ENCODE results near the gene GEMIN7.
"Not testable (repeated sequence)": the region's sequence is repeated elsewhere in the genome, so short reads cannot be mapped to it uniquely, and the experiment has no call there.

Gene GEMIN7

DNA sequence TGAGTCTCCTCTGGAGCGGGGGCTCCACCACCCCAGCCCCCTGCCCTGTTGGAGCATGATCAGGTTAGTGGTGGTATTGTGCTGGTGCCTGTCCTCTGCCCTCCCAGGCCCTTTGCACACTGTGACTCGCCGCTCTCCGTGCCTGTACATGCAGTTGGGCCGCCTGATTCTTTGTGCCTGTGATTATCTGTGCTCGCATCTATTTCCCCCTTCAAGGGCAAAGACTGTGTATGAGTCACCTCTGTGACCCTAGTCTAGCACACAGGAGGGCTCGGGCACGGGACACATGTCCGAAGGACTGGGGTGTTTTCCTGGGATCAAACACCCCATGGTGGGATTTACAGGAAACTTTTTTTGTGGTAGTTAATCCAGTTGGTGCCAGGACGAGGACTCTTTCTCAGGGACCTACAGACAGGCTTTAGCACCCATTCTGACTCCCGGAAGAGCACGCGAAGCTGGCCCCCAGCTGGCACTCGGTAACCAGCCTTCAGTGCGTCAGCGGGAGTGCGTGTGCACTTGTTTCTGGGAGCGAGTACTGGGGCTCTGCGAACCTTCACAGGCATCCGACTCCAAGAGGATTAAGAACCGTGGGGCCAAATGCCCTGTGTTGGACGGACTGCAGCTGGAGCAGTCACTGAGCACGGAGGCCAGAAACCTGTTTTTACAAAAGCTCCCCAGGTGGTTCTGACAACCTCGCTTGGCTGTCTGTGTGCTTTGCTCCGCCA is 20.6 kb downstream of the GEMIN7 start:
- FAIRE-seq = no peak
- TF ChIP-seq POLR2A (IDR thresholded peaks at IDR 0.05; ENCODE audit: low read depth, low read length) = no peak
- DNase-seq (ENCODE audit: insufficient read length, low spot score) = no peak

DNA sequence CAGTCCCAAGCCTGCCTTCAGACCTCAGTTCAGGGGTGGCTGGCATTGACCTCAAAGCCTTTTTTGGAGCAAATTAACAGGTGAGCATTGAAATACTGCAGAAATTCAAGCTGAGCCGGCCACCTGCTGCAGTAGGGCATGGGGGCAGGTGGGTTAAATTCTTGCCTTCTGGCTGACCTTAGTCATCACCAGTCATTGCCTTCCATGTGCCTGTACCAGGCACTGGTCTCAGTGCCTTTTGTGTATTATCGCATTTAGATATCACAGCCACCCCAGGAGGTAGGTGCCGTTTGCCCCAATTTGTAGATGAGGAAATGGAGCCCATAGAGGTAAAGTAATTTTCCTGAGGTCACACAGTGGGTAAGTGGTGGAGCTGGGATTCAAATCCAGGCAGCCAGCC is 21.1 kb downstream of the GEMIN7 start:
- TF ChIP-seq POLR2A (IDR thresholded peaks at IDR 0.05; ENCODE audit: low read depth, low read length) = no peak
- DNase-seq (ENCODE audit: insufficient read length, low spot score) = no peak
- no peak for FAIRE-seq

DNA sequence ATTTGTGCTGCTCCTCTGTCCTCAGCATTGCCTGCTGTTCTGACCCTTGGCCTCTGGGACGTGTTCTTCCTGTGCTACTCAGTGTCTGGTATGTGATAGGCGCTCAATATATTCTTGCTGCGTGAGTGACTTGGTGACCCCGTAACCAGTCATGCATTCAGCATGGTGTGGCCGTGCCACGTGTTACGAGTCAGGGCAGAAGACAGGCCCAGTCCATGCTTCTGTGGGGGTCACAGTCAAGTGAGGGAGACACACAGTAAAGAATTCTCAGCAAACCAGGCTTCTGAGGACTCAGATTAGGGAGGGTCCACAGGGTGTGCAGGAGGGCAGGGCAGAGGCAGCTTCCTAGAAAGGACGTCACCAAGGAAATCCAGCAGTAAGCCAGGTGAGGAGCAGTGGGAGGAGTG is 21.8 kb downstream of the GEMIN7 start:
- FAIRE-seq (no peak), DNase-seq (ENCODE audit: insufficient read length, low spot score) (no peak)
- TF ChIP-seq POLR2A (IDR thresholded peaks at IDR 0.05; ENCODE audit: low read depth, low read length) = no peak

DNA sequence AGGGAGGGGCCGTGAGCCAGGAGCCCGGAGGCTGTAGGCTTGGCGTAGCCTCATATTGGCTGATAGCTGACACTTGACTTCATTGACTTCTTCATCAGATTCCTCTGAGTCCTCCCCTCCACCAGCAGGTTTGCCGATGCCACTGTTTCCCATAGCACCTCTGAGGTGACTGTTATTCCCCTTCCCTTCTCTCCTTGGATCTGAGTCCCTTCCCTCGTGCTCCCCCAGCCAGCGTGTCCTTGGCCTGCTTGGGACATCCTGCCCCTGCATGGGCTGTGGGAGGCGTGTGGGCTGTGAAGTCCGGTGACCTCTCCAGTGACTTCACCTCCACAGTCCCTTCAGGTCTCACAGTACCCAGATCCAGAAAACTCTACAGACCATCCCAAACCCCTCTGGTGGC is 22.7 kb downstream of the GEMIN7 start:
- TF ChIP-seq POLR2A (IDR thresholded peaks at IDR 0.05; ENCODE audit: low read depth, low read length) = no peak
- DNase-seq (ENCODE audit: insufficient read length, low spot score) (no peak), FAIRE-seq (no peak)

DNA sequence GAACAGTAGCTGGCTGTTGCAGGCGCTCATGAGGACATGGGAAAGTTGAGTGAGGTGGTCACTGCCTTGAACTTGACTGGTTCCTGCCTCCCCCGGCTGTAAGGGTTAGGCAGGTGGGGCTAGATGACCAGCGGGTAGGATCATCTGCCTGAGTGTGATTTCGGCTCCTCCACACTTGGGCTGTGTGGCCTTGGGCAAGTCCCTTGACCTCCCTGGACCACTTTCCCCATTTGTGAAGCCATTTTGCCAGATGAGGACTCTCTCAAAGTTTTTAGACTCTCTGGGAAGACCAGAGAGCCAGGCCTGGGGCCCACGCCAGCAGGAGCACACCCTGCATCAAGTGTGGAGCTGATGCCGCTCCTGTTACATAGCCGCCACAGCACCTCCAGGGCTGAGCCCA is 23.4 kb downstream of the GEMIN7 start:
- DNase-seq (ENCODE audit: insufficient read length, low spot score) = no peak
- no peak for FAIRE-seq
- TF ChIP-seq POLR2A (IDR thresholded peaks at IDR 0.05; ENCODE audit: low read depth, low read length) = no peak

DNA sequence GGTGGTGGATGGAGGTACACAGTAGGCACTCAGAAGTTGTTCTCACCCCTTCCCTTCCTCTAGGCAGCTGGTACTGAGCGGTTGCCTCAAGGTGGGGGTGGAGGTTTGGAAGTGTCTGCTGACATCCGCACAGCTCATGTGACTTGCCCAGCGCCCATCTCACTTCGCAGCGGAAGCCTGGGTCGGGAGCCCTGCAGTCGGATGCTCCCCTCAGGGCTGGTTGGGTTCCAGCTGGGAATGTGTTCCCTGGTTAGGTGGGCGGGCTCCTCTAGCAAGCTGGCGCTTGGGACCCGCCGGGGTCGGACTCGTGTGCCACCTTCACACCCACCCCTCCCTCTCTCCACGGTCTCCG is 24.1 kb downstream of the GEMIN7 start:
- no peak for TF ChIP-seq POLR2A (IDR thresholded peaks at IDR 0.05; ENCODE audit: low read depth, low read length)
- no peak for DNase-seq (ENCODE audit: insufficient read length, low spot score)

DNA sequence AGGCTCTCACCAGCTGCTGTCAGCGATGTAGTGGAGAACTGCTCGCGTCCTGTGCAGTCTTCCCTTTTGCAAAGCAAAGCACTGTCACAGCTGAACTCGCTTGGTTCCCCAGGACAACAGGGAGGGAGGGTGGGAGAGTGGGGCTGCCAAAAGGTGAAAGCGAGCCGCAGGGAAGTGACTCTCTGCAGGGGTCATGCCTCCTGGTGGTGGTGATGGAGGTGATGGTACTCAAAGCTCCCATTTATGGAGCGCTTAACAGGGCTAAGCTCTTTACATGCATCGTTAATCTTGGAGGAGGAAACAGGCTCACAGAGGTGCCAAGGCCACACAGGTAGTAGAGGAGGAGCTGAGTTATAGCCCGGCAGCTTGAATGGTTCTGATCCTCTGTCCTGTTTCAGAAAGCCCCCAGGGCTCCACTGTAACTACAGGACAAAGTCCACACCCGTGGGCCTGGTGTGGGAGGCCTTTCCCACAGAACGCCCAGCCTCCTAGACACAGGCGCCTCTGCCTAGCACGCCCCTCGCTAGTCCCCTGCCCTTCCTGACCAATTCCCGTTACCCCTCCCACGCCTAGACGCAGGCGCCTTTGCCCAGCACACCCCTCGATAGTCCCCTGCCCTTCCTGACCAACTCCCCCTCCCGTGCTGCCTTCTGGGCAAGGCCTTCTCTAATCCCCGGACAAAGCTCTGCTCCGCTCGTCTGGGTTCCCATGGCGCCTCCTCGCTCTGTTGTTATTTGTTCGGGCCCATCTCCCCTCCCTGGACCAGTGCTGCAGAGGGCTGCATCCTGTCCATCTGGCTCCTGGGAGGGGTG is 24.7 kb downstream of the GEMIN7 start:
- FAIRE-seq = no peak
- DNase-seq (ENCODE audit: insufficient read length, low spot score) = no peak
- TF ChIP-seq POLR2A (IDR thresholded peaks at IDR 0.05; ENCODE audit: low read depth, low read length) = no peak

More for the DNA sequence above, 24.1 kb downstream of the GEMIN7 start:
- FAIRE-seq = no peak

DNA sequence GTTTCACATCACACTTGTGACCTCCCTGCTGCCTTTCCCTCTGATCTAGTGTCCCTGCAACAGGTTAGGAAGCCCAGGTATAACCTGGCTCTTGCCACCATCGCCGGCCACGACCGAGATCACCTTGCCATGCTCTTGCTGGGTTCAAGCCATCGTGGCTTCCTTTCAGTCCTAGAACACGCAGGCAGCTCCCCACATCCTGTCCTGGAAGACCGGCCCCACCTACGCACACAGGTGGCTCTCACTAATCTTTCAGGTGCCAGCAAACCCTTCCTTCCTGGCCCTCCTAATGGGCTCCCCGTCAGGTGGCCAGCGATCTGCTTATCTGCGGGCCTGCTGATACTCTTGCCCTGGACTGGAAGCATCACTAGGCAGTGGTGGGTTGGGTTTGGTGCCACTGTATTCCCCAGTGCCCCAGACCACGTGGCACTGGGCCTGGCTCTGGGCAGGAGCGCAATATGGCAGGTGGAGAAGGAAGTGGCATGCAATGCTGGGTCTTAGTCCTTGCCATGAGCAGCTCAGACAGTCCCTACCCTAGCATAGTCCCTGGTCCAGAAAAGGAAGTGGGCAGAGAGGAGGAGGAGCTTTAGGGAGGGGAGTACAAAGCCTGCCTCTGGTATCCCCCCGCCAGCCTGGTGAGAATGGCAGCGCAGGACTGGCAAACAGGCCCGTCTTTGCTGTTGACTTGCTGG is 25.7 kb downstream of the GEMIN7 start:
- FAIRE-seq (no peak), DNase-seq (ENCODE audit: insufficient read length, low spot score) (no peak)
- TF ChIP-seq POLR2A (IDR thresholded peaks at IDR 0.05; ENCODE audit: low read depth, low read length) = no peak

DNA sequence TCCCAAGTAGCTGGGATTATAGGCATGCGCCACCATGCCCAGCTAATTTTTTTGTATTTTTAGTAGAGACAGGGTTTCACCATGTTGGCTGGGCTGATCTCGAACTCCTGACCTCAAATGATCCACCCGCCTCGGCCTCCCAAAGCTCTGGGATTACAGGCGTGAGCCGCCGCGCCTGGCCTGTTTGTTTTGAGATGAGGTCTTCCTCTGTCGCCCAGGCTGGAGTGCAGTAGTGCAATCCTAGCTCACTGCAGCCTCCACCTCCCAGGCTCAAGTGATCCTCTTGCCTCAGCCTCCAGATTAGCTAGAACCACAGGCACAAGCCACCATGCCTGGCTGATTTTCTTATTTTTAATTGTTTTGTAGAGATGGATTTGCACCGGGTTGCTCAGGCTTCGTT is 27.3 kb downstream of the GEMIN7 start:
- FAIRE-seq; DNase-seq (ENCODE audit: insufficient read length, low spot score): not testable (repeated sequence)

DNA sequence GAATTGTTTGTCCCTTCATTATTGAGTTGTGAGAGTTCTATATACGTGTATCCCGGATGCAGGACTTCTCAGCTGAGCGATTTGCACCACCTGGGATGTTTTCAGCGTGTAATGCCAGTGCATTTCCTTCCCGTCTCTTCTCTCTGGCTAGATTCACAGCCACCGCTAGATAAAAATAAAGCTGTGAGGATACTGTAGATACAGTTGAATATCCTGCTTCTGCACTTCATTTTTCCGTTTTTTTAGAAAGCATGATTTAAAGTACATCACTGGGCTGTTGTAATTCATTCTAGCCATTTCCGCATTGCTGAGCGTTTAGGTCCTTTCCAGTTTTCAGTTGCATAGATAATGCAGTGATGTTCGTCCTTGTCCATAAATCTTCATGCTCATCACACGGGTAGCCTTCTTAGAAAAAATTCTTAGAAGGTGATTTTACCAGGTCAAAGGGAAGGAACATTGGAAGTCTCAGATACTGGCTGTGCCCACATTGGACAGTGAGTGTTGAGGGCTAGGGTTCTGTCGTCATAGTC is 28.6 kb downstream of the GEMIN7 start:
- TF ChIP-seq POLR2A (IDR thresholded peaks at IDR 0.05; ENCODE audit: low read depth, low read length) = no peak
- FAIRE-seq = no peak
- no peak for DNase-seq (ENCODE audit: insufficient read length, low spot score)

DNA sequence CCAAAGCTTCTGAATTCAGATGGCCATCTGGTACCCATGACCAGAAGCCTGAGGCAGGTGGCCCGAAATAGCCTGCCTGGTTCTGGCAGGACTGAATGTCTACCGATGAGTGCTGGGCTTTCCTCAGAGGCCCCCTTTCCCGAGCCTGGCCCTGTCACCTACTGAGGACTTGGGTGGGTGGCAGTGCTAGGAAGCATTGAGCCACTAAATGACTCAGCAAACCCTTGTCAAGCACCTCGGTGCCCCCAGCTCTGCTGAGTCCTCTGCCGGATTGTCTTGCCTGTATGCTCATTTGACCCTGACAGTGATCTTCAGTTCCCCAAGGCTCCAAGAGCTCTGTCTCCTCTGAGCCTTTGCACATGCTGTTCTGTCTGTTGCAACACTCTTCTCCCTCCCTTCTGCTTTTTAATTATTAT is 31.8 kb downstream of the GEMIN7 start:
- no peak for FAIRE-seq

DNA sequence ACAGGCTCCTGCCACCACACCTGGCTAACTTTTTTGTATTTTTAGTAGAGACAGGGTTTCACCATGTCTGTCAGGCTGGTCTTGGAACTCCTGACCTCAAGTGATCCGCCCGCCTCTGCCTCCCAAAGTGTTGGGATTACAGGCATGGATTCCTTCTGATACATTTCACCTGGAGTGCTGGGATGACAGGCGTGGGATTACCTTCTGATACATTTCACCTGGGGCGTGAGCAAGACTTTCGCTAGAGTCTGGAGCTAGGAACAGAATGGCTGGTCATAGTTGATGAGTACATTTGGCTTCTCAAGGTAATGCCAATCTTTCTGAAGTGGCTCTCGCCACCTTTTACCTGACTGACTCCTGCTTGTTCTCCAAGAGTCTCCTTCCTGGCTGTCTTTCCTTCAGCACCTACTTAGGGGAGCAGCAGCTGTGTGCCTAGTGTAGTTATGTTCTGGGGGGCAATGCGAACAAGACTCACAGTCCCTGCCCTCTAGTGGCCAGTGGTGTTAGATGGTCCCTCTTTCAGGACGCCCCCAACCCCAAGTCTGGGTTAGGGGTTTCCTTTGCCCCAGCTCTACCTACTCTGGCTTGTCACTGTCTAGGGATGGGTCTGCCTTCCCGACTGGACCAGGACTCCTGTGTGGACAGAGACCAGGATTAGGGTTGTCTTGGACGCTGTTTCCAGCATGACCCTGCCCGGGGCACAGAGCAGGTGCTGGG is 33.2 kb downstream of the GEMIN7 start:
- no peak for TF ChIP-seq POLR2A (IDR thresholded peaks at IDR 0.05; ENCODE audit: low read depth, low read length)
- FAIRE-seq (no peak), DNase-seq (ENCODE audit: insufficient read length, low spot score) (no peak)

More for the DNA sequence above, 31.8 kb downstream of the GEMIN7 start:
- no peak for DNase-seq (ENCODE audit: insufficient read length, low spot score)
- no peak for TF ChIP-seq POLR2A (IDR thresholded peaks at IDR 0.05; ENCODE audit: low read depth, low read length)

DNA sequence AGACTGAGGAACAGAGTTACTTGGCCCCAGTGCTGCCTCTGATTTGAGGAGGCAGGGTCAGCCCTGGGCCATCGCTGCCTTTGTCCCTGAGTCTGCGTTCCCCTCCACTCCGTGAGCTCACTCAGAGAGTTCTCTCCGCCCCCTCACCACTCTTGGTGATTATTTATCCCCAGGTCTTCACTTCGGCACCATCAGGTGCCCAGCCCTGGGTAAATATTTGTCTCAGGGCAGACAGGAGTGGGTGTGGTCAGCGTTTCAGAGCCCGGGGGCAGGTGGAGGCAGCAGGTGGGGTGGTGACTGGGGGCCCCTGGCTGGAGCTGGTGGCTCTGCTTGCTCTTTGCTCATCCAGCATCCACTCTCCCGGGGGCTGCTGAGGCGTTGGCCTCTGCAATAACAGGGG is 34.6 kb downstream of the GEMIN7 start:
- no peak for DNase-seq (ENCODE audit: insufficient read length, low spot score)
- TF ChIP-seq POLR2A (IDR thresholded peaks at IDR 0.05; ENCODE audit: low read depth, low read length) = no peak
- no peak for FAIRE-seq

DNA sequence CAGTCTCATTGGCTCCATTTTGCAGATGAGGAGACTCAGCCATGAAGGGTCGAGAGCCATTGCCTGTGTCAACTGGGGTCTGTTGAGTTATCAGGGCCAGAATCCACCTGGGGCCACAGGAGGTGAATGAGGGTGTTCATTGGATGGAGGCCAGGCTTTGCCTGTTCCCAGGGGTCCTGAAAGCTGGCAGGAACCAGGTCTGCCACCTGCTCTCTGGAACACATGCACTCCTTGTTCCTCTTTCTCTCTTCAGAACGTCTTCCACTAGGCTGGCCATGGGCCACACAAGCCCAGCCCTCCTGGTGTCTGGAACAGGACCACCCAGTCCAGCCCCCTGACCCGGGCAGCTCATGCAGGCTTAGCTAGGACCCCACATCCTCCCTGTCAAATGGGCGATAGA is 35.1 kb downstream of the GEMIN7 start:
- no peak for DNase-seq (ENCODE audit: insufficient read length, low spot score)
- FAIRE-seq = no peak
- no peak for TF ChIP-seq POLR2A (IDR thresholded peaks at IDR 0.05; ENCODE audit: low read depth, low read length)

All from H54 (cell line).